CD4-positive, alpha-beta T cell (primary cell): ENCODE results near the gene GNG7. TPM values are rescaled to one million over a fixed set of nuclear protein-coding genes. Genes with fewer than 3 reads are reported as not detected.

Source experiments
- ATAC-seq: fragments of 200-7000 bp; cut with Tn5 transposase; one replicate; pipeline ENCODE4 v1.10.0; 2022; ENCODE audit warnings: mild to moderate bottlenecking; ENCODE audit not compliant: poor library complexity
- CTCF ChIA-PET: fragments of 350-600 bp; sonication (Branson Sonifier 250); formaldehyde crosslinking; loops from one replicate; lab custom pipeline; 2021; ENCODE audit warnings: antibody characterized with exemption, inconsistent platforms; lab: Charles Lee
- POLR2A ChIA-PET: fragments of 350-600 bp; sonication (Branson Sonifier 250); formaldehyde crosslinking; loops from one replicate; lab custom pipeline; 2021; ENCODE audit warnings: antibody characterized with exemption, inconsistent platforms; lab: Charles Lee
- DNase-seq, 14 experiments: peaks; one replicate each; pipeline ENCODE4 v3.0.0-alpha.2; 2013 to 2020; ENCODE audit warnings: mixed read lengths in 2 of 14
- H3K27ac ChIP-seq, 2 donors: one replicate each; pipeline versions ENCODE4 v1.5.1 to v1.7.0; 2013; ENCODE audit warnings: low read length in 2 of 2, low read depth in 1 of 2, mild to moderate bottlenecking in 1 of 2
- H3K27me3 ChIP-seq, 2 experiments: 1 replicate in 1 of 2; 2 replicates in 1 of 2; pipeline versions ENCODE4 v1.6.1 to v1.7.0; 2013; ENCODE audit warnings: low read length in 2 of 2, control low read depth in 1 of 2, mild to moderate bottlenecking in 1 of 2, moderate library complexity in 1 of 2; ENCODE audit not compliant: insufficient read depth in 2 of 2, control insufficient read depth in 1 of 2
- H3K36me3 ChIP-seq: one replicate; pipeline ENCODE4 v1.6.1; 2013; ENCODE audit warnings: low read length, control low read depth; ENCODE audit not compliant: insufficient read depth
- H3K4me1 ChIP-seq: one replicate; pipeline ENCODE4 v1.6.1; 2013; ENCODE audit warnings: low read length, control low read depth; ENCODE audit not compliant: insufficient read depth
- H3K4me3 ChIP-seq: one replicate; pipeline ENCODE4 v1.5.1; 2013; ENCODE audit warnings: mild to moderate bottlenecking, low read length, moderate library complexity
- H3K9me3 ChIP-seq, 2 experiments: 1 replicate in 1 of 2; 2 replicates in 1 of 2; pipeline versions ENCODE4 v1.6.1 to v1.7.0; 2013; ENCODE audit warnings: low read length in 2 of 2, mild to moderate bottlenecking in 2 of 2, control low read depth in 1 of 2, moderate library complexity in 1 of 2; ENCODE audit not compliant: control insufficient read depth in 1 of 2, insufficient read depth in 1 of 2
- H3K27ac Mint-ChIP-seq: one replicate; pipeline ENCODE4 v1.8.0; 2020; ENCODE audit warnings: mixed read lengths
- H3K27me3 Mint-ChIP-seq: one replicate; pipeline ENCODE4 v1.8.0; 2021; ENCODE audit warnings: mixed read lengths
- H3K36me3 Mint-ChIP-seq: one replicate; pipeline ENCODE4 v1.8.0; 2021; ENCODE audit warnings: low read depth, mixed read lengths
- H3K4me1 Mint-ChIP-seq: one replicate; pipeline ENCODE4 v1.8.0; 2021; ENCODE audit warnings: low read depth, mixed read lengths
- H3K4me3 Mint-ChIP-seq: one replicate; pipeline ENCODE4 v1.8.0; 2020; ENCODE audit warnings: mild to moderate bottlenecking, mixed read lengths
- H3K9me3 Mint-ChIP-seq: one replicate; pipeline ENCODE4 v1.8.0; 2020; ENCODE audit warnings: mixed read lengths
- intact Hi-C, 2 experiments: fragments of 100-400 bp; cut with DNase I in 1 of 2; cut with micrococcal nuclease in 1 of 2; formaldehyde crosslinking; loops; one replicate each; pipeline versions ENCODE4 v1.15.1 to v1.9.0; 2023 to 2025; cut with DNase I, micrococcal nuclease
- total RNA-seq, 174 experiments: library from RNA in 2 of 174; stranded (reverse) in 2 of 174; gene quantifications; one replicate each; pipeline ENCODE4 v1.2.3 and lab custom pipeline; 2021 to 2026
- TF ChIP-seq, protein P1 (sequence below): fragments of 200-600 bp; IDR thresholded peaks from one replicate; pipeline ENCODE4 v1.8.0; 2022; ENCODE audit warnings: antibody characterized with exemption, mild to moderate bottlenecking

GNG7 gene
- total RNA-seq, 2 experiments from 2014 or later: 5.2 to 5.7 TPM

DNA sequence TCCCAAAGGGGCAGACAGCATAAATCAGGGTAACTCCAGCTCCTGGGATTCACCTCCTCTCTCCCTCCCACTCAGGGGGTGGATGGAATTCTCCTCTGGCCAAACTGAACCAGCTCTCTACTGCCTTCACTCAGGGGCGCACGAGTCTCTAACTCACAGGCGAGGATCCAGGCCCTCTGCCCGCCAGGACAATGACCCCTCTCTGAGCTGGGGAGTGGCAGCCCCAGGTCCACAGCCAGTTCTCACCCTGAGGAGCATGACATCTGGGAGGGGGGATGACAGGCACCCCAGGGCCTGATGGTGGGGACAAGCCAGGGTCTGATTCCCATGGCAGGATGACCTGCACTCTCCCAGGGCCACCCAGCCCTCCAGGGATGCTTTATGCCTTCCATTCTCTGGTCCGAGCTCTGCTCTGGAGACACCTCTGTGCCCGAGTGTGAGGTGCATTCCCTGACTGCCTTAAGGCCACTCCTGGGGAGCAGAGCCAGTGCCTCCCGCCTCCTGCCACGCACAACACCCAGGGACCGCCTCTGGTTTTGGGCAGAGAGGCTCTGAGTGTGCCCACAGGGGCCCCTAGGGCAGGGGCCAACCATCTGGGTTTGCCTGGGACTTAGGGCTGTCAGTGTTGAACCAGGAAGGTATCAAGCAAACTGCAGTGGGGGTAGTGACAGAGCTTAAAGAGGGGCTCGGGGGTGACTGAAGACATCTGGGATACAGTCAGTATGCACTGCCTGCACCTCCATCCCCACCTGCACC, 66.2 kb downstream of the GNG7 start:
- Histone ChIP-seq H3K4me3 (no peak overlapping the region), H3K27me3 (no peaks in the 10 kb centered on the region), H3K9me3 (peaks cover 0 to 6% of the 10 kb centered on the region in 2 experiments), H3K4me1 (peaks cover 19% of the 10 kb centered on the region), H3K27ac (no peak overlapping the region), H3K36me3 (no peaks in the 10 kb centered on the region)
- H3K36me3 Mint-ChIP-seq: no peaks in the 10 kb centered on the region
- TF ChIP-seq, protein P1, sequence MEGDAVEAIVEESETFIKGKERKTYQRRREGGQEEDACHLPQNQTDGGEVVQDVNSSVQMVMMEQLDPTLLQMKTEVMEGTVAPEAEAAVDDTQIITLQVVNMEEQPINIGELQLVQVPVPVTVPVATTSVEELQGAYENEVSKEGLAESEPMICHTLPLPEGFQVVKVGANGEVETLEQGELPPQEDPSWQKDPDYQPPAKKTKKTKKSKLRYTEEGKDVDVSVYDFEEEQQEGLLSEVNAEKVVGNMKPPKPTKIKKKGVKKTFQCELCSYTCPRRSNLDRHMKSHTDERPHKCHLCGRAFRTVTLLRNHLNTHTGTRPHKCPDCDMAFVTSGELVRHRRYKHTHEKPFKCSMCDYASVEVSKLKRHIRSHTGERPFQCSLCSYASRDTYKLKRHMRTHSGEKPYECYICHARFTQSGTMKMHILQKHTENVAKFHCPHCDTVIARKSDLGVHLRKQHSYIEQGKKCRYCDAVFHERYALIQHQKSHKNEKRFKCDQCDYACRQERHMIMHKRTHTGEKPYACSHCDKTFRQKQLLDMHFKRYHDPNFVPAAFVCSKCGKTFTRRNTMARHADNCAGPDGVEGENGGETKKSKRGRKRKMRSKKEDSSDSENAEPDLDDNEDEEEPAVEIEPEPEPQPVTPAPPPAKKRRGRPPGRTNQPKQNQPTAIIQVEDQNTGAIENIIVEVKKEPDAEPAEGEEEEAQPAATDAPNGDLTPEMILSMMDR: no peak
- peaks cover 18% of the 10 kb centered on the region for H3K4me1 Mint-ChIP-seq
- POLR2A ChIA-PET: interaction anchor here (0.9 to 2.4 kb wide), 8 partner anchors 15 to 160 kb away, joined by 3 to 25 read pairs (median 5); partner anchors contain the start of gene GADD45B
- H3K4me3 Mint-ChIP-seq: no peak overlapping the region
- H3K27ac Mint-ChIP-seq: no peak overlapping the region
- no peaks in the 10 kb centered on the region for H3K27me3 Mint-ChIP-seq
- no peaks in the 10 kb centered on the region for H3K9me3 Mint-ChIP-seq
- intact Hi-C loops: loop anchor here (2.0 kb wide), 3 partner anchors 16 to 58 kb away; no protein-coding TSS in a partner anchor
- DNase-seq (peak in 1 of 14 experiments; percentile 27), ATAC-seq (no peak)
- CTCF ChIA-PET: interaction anchor here (0.9 to 4.0 kb wide), 13 partner anchors 12 to 173 kb away, joined by 3 to 59 read pairs (median 6); partner anchors contain the start of gene GADD45B

GRCh38 chr19:2634960-2635359, 67.5 kb downstream of the GNG7 start:
- H3K27me3 Mint-ChIP-seq: no peaks in the 10 kb centered on the region
- no peaks in the 10 kb centered on the region for H3K36me3 Mint-ChIP-seq
- DNase-seq (no peak), ATAC-seq (no peak)
- Histone ChIP-seq H3K36me3 (no peaks in the 10 kb centered on the region), H3K4me1 (peaks cover 33% of the 10 kb centered on the region), H3K4me3 (no peak overlapping the region), H3K9me3 (peaks cover 6 to 7% of the 10 kb centered on the region in 2 experiments), H3K27me3 (no peaks in the 10 kb centered on the region), H3K27ac (no peak overlapping the region)
- H3K4me1 Mint-ChIP-seq: peaks cover 28% of the 10 kb centered on the region
- no peaks in the 10 kb centered on the region for H3K9me3 Mint-ChIP-seq
- ChIA-PET POLR2A (interaction anchor here (2.4 kb wide), 1 partner anchor 159 kb away, joined by 25 read pairs; the partner anchor contains the start of gene GADD45B), CTCF (interaction anchor here (1.1 to 4.0 kb wide), 2 partner anchors 15 to 24 kb away, joined by 3 to 59 read pairs; no protein-coding TSS in a partner anchor)
- intact Hi-C loops: no loop called here
- H3K4me3 Mint-ChIP-seq: no peak overlapping the region
- TF ChIP-seq, protein P1: no peak
- no peak overlapping the region for H3K27ac Mint-ChIP-seq

DNA sequence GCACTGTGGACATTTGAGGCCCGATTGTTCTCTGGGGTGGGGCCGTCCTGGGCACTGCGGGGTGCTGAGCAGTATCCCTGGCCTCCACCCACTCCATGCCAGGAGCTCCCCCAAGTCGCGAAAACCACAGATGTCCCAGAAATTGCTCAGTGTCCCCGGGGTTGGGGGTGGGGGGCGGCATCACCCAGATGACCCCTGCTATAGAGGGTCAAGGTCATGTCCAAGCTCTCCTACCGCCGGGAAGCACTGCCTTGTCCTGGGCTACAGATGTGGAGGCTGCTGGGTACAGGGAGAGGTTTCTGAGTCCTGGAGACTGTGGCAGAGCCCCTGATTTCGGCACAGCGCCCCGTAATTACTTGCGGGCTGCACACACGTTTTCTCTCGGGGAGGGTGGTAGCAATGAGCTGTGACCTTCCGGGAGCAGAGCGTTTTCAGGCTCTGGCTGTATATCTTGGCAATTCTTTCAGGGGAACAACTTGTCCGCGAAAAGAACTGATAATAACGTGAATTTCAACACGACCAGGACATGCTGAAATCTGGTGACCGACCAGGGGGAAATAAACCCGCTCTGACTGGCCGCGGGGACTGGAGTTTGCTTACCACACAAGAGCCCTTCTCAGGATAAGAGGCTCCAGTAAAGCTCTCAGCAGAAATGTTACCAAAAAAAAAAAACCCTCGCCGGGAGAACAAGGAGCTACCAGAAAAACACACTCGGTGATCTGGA, 68.1 kb downstream of the GNG7 start:
- Mint-ChIP-seq H3K36me3 (no peaks in the 10 kb centered on the region), H3K4me1 (peaks cover 34% of the 10 kb centered on the region), H3K27me3 (no peaks in the 10 kb centered on the region), H3K9me3 (no peaks in the 10 kb centered on the region), H3K4me3 (no peak overlapping the region), H3K27ac (no peak overlapping the region)
- DNase-seq: no peak
- CTCF ChIA-PET: interaction anchor here (1.1 kb wide), 1 partner anchor 23 kb away, joined by 3 read pairs; no protein-coding TSS in a partner anchor
- Histone ChIP-seq H3K4me1 (peaks cover 39% of the 10 kb centered on the region), H3K36me3 (no peaks in the 10 kb centered on the region), H3K4me3 (no peak overlapping the region), H3K27me3 (no peaks in the 10 kb centered on the region), H3K27ac (no peak overlapping the region), H3K9me3 (peaks cover 6 to 7% of the 10 kb centered on the region in 2 experiments)
- no peak for ATAC-seq
- POLR2A ChIA-PET: interaction anchor here (1.3 kb wide), 1 partner anchor 158 kb away, joined by 3 read pairs; the partner anchor contains the start of gene GADD45B
- intact Hi-C loops: no loop called here
- TF ChIP-seq, protein P1: no peak
